Activated CD8-positive, alpha-beta memory T cell treated with anti-CD3 and anti-CD28 coated beads, Interleukin-2, amount 10 ng/mL, durations not matched to agents 7 days and 5 days (primary cell): ENCODE measurements around the gene TXLNB. TPM values are rescaled to one million over a fixed set of nuclear protein-coding genes. Genes with fewer than 3 reads are reported as not detected.

Experiments
- ATAC-seq: fragments of 150-1000 bp; cut with Tn5 transposase; one replicate; pipeline ENCODE4 v1.10.0; 2021; ENCODE audit warnings: moderate library complexity
- CTCF ChIA-PET: fragments of 350-600 bp; sonication (Branson Sonifier 250); formaldehyde crosslinking; loops from one replicate; lab custom pipeline; 2021; ENCODE audit warnings: antibody characterized with exemption; lab: Charles Lee
- DNase-seq: peaks from one replicate; pipeline ENCODE4 v3.0.0-alpha.2; 2020
- H3K27ac Mint-ChIP-seq: one replicate; pipeline ENCODE4 v1.8.0; 2021; ENCODE audit warnings: mild to moderate bottlenecking, mixed read lengths
- H3K27me3 Mint-ChIP-seq: one replicate; pipeline ENCODE4 v1.8.0; 2021; ENCODE audit warnings: mixed read lengths
- H3K36me3 Mint-ChIP-seq: one replicate; pipeline ENCODE4 v1.8.0; 2021; ENCODE audit warnings: mild to moderate bottlenecking, mixed read lengths
- H3K4me1 Mint-ChIP-seq: one replicate; pipeline ENCODE4 v1.8.0; 2021; ENCODE audit warnings: mixed read lengths
- H3K4me3 Mint-ChIP-seq: one replicate; pipeline ENCODE4 v1.8.0; 2021; ENCODE audit warnings: mild to moderate bottlenecking, moderate library complexity, mixed read lengths
- H3K9me3 Mint-ChIP-seq: one replicate; pipeline ENCODE4 v1.8.0; 2022; ENCODE audit warnings: low read depth, mixed read lengths
- total RNA-seq, 2 experiments: library from RNA; stranded (reverse); gene quantifications; one replicate each; pipeline ENCODE4 v1.2.3, GENCODE V29; 2021

Gene TXLNB
- total RNA-seq, 2 experiments from 2014 or later = 0.23 to 0.38 TPM

GRCh38 chr6:139251691-139252390 lies 40.0 kb downstream of the TXLNB start:
- CTCF ChIA-PET = interaction anchor here (1.0 kb wide), 1 partner anchor 113 kb away, joined by 7 read pairs; no protein-coding TSS in a partner anchor
- H3K4me1 Mint-ChIP-seq = peaks cover 40% of the 10 kb centered on the region
- peaks cover 2% of the 10 kb centered on the region for H3K9me3 Mint-ChIP-seq
- H3K27ac Mint-ChIP-seq = peak overlapping the region; percentile 86
- no peak for DNase-seq
- no peaks in the 10 kb centered on the region for H3K27me3 Mint-ChIP-seq
- peak overlapping the region; percentile 51 for H3K4me3 Mint-ChIP-seq
- no peak for ATAC-seq
- peaks cover 2% of the 10 kb centered on the region for H3K36me3 Mint-ChIP-seq

DNA sequence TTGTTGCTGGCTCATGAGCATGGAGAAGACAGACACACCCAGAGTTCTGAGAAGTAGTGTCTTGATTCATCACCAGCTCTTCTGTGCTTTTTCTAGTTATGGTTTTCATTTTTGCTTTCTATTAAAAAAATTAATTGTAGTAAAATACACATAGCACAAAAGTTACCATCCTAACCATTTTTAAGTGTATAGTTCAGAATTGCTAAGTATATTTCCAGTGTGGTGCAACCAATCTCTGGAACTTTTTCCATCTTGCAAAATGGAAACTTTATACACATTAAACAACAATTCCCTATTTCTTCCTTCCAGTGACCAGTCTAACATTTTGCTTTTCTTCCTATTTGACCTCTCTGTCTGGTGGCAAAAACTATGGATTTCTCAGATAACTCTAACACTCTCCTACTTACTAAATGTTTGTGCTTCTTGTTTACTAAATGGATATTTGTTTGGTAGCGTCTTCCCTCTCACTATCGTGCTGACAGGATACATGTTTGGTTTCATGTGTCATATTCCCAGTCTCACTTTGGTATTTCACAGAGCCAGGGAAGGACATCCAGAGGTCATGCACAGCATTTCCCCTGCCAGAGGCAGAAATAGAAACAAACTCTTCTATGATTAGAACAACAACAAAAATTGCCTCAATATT lies 40.6 kb downstream of the TXLNB start:
- peaks cover 2% of the 10 kb centered on the region for H3K36me3 Mint-ChIP-seq
- H3K27ac Mint-ChIP-seq = peak overlapping the region; percentile 86
- peaks cover 40% of the 10 kb centered on the region for H3K4me1 Mint-ChIP-seq
- peaks cover 2% of the 10 kb centered on the region for H3K9me3 Mint-ChIP-seq
- CTCF ChIA-PET = interaction anchor here (0.7 to 2.3 kb wide), 20 partner anchors 10 to 126 kb away, joined by 3 to 18 read pairs (median 4); partner anchors contain the start of gene TXLNB
- DNase-seq (no peak), ATAC-seq (peak; percentile 62)
- no peaks in the 10 kb centered on the region for H3K27me3 Mint-ChIP-seq
- H3K4me3 Mint-ChIP-seq = peak overlapping the region; percentile 51

DNA sequence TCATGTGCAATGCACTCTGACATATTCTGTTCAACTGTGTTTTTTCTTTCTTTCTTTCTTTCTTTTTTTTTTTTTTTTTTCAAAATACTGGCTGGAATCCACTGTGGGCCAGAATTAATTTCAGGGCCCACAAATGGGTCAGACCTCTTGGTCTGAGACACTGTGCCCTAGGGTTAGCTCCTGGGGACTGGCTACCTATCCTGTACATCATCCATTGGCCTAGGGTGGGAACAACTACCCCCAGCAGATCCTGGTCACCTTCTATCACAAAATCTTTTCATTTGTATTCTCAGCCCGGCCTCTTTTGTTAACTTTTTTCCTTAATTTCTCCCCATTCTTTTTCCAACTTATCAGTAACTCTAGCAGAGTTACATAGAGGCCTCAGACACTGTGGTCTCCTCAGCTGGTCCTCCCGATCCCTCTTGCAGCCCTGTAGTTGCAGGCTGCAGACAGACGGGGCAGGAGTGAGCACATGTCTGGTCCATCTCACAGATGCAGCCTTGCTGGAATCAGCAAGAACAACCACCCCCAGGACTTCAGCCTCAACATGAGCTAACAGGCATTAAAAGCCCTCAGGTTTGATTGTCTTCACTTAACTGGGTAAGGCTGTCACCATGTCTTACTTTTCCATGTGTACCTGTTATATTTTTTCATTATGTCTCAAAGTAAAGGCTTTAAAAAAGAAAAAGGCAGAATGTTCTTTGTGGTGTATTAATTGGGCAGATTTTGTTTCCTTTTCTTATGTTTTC lies 41.3 kb downstream of the TXLNB start:
- Mint-ChIP-seq H3K4me3 (peak overlapping the region; percentile 44), H3K4me1 (peaks cover 40% of the 10 kb centered on the region), H3K36me3 (peaks cover 2% of the 10 kb centered on the region), H3K9me3 (peaks cover 2% of the 10 kb centered on the region), H3K27me3 (no peaks in the 10 kb centered on the region), H3K27ac (peak overlapping the region; percentile 86)
- CTCF ChIA-PET = interaction anchor here (0.6 to 2.3 kb wide), 22 partner anchors 9 to 475 kb away, joined by 3 to 18 read pairs (median 4); partner anchors contain the start of gene TXLNB
- peak; percentile 95 for ATAC-seq
- DNase-seq = peak; percentile 84

DNA sequence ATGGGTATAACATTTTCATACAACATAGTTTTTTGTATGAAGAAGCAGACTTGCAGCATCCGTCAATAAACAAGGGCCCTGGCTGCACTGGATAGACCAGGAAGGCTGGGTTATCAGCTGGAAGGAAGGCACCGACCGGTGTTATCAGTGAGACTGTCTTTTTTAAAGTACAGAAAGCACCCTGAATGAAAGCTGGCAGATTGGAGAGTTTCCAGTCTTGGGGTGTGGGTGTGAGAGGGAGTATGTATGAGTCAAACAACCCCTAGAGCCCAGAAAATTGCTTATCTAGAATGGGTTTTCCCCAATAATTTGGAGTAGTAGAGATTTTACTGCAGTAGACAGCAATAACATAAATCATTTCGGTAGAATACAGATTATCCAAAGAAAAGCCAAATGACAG lies 42.4 kb downstream of the TXLNB start:
- peaks cover 2% of the 10 kb centered on the region for H3K9me3 Mint-ChIP-seq
- CTCF ChIA-PET = interaction anchor here (0.7 to 2.3 kb wide), 6 partner anchors 8 to 147 kb away, joined by 3 to 18 read pairs (median 11); no protein-coding TSS in a partner anchor
- ATAC-seq = no peak
- H3K4me3 Mint-ChIP-seq = no peak overlapping the region
- DNase-seq = no peak
- peak overlapping the region; percentile 66 for H3K27ac Mint-ChIP-seq
- peaks cover 2% of the 10 kb centered on the region for H3K36me3 Mint-ChIP-seq
- H3K4me1 Mint-ChIP-seq = peaks cover 47% of the 10 kb centered on the region
- H3K27me3 Mint-ChIP-seq = no peaks in the 10 kb centered on the region

GRCh38 chr6:139248911-139249310 lies 42.9 kb downstream of the TXLNB start:
- Mint-ChIP-seq H3K9me3 (peaks cover 2% of the 10 kb centered on the region), H3K4me1 (peaks cover 47% of the 10 kb centered on the region), H3K4me3 (no peak overlapping the region), H3K27ac (peak overlapping the region; percentile 4), H3K27me3 (no peaks in the 10 kb centered on the region), H3K36me3 (peaks cover 2% of the 10 kb centered on the region)
- DNase-seq (no peak), ATAC-seq (no peak)
- CTCF ChIA-PET = interaction anchor here (2.1 to 2.3 kb wide), 2 partner anchors 29 to 116 kb away, joined by 14 to 18 read pairs; no protein-coding TSS in a partner anchor

- Mint-ChIP-seq H3K4me3 (peak overlapping the region; percentile 40), H3K9me3 (peaks cover 2% of the 10 kb centered on the region), H3K27me3 (no peaks in the 10 kb centered on the region), H3K36me3 (peaks cover 2% of the 10 kb centered on the region), H3K27ac (peak overlapping the region; percentile 77), H3K4me1 (peaks cover 47% of the 10 kb centered on the region)
- ATAC-seq (no peak), DNase-seq (no peak)
- CTCF ChIA-PET = interaction anchor here (0.7 kb wide), 2 partner anchors 25 to 700 kb away, joined by 3 to 4 read pairs; no protein-coding TSS in a partner anchor
Measured at GRCh38 chr6:139247618-139248017, 44.2 kb downstream of the TXLNB start.

GRCh38 chr6:139243536-139243935 lies 48.3 kb downstream of the TXLNB start:
- CTCF ChIA-PET = interaction anchor here (0.7 kb wide), 1 partner anchor 49 kb away, joined by 3 read pairs; no protein-coding TSS in a partner anchor
- no peaks in the 10 kb centered on the region for H3K36me3 Mint-ChIP-seq
- DNase-seq = no peak
- H3K27ac Mint-ChIP-seq = no peak overlapping the region
- peaks cover 14% of the 10 kb centered on the region for H3K4me1 Mint-ChIP-seq
- no peak overlapping the region for H3K4me3 Mint-ChIP-seq
- no peak for ATAC-seq
- H3K9me3 Mint-ChIP-seq = peaks cover 2% of the 10 kb centered on the region
- no peaks in the 10 kb centered on the region for H3K27me3 Mint-ChIP-seq

DNA sequence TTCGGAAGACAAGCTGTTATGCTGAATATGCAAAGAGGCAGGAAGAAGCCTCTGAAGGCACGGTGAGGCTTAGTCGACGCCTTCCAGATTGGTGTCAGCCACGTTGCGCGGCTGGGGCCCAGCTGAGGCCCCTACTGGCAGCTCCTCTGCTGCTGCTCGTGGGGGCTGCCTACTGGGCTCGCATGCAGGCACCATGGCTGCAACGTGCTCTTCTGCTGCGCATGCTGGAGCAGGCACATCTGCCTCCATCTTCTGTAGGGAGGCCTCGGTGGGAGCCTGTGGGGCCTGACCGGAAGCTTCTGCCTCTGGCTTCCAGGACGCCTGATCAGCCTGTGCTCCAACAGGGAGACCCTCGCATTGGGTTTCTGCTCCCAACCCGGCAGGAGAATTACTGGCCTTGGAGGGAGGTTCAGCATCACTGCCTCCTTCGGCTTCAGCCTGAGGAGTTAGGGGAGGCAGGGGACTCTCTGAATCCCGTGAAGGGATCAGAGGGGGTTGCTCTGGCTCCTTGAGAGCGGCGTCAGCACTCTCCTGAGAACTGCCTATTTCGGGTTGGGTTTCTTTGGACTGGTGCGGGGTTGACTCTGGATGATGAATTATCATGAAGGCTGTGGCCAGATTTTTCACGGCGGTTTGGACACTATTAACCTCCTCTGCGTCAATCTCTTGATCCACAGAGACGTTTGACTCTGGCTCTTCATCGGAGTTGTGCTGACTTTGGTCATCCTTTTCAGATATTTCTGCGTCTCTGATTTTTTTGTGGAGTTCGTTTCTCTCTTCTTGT lies 49.1 kb downstream of the TXLNB start:
- Mint-ChIP-seq H3K4me1 (peaks cover 10% of the 10 kb centered on the region), H3K27me3 (no peaks in the 10 kb centered on the region), H3K9me3 (no peaks in the 10 kb centered on the region), H3K27ac (no peak overlapping the region), H3K36me3 (no peaks in the 10 kb centered on the region), H3K4me3 (no peak overlapping the region)
- DNase-seq = no peak
- no peak for ATAC-seq
- CTCF ChIA-PET = interaction anchor here (0.7 to 2.8 kb wide), 3 partner anchors 8 to 24 kb away, joined by 3 to 12 read pairs (median 3); no protein-coding TSS in a partner anchor

GRCh38 chr6:139240161-139241010 lies 51.4 kb downstream of the TXLNB start:
- Mint-ChIP-seq H3K27me3 (no peaks in the 10 kb centered on the region), H3K9me3 (peaks cover 2% of the 10 kb centered on the region), H3K4me1 (peaks cover 7% of the 10 kb centered on the region), H3K36me3 (no peaks in the 10 kb centered on the region), H3K27ac (no peak overlapping the region), H3K4me3 (no peak overlapping the region)
- CTCF ChIA-PET = interaction anchor here (1.2 to 2.8 kb wide), 4 partner anchors 10 to 22 kb away, joined by 3 to 12 read pairs (median 4); no protein-coding TSS in a partner anchor
- ATAC-seq = no peak
- DNase-seq = no peak

- DNase-seq = no peak
- H3K36me3 Mint-ChIP-seq = peaks cover under 1% of the 10 kb centered on the region
- no peaks in the 10 kb centered on the region for H3K27me3 Mint-ChIP-seq
- H3K9me3 Mint-ChIP-seq = peaks cover 2% of the 10 kb centered on the region
- CTCF ChIA-PET = interaction anchor here (0.8 to 1.2 kb wide), 2 partner anchors 12 to 18 kb away, joined by 3 read pairs; no protein-coding TSS in a partner anchor
- no peak overlapping the region for H3K27ac Mint-ChIP-seq
- no peaks in the 10 kb centered on the region for H3K4me1 Mint-ChIP-seq
- no peak for ATAC-seq
- H3K4me3 Mint-ChIP-seq = no peak overlapping the region
Measured at GRCh38 chr6:139239064-139239463, 52.7 kb downstream of the TXLNB start.

DNA sequence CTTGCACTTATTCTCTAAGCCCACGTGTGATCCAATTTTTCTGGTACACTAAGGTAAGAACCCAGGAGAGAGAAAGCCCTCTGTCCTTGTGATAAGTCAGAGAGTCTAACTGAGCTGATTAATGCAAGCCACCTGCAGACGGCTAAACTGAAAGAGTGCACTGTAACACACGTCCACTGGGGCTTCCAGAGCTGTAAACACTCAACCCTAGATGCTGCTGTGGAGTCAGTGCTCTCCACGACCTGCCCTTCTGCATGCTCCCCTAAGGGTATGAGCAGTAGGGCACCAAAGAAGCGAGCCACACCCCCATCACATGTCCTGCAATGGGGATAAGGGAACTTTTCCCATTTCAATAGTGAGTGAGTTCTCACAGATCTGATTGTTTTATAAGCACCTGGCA lies 55.7 kb downstream of the TXLNB start:
- Mint-ChIP-seq H3K4me1 (no peaks in the 10 kb centered on the region), H3K27me3 (no peaks in the 10 kb centered on the region), H3K9me3 (peaks cover 7% of the 10 kb centered on the region), H3K4me3 (no peak overlapping the region), H3K36me3 (peaks cover 6% of the 10 kb centered on the region), H3K27ac (no peak overlapping the region)
- CTCF ChIA-PET = interaction anchor here (0.9 to 1.1 kb wide), 2 partner anchors 21 to 55 kb away, joined by 3 read pairs; partner anchors contain the start of gene TXLNB
- no peak for DNase-seq
- ATAC-seq = no peak
